HK-2 (cell line): Measurements from ENCODE around the gene COL4A2.
A peak's percentile ranks its signal among the peaks of the same experiment; 100 is the strongest.

Experiments
- DNase-seq: peaks from one replicate; pipeline ENCODE4 v3.0.0-alpha.2; 2018; ENCODE audit not compliant: unreplicated experiment

The COL4A2 gene

DNA sequence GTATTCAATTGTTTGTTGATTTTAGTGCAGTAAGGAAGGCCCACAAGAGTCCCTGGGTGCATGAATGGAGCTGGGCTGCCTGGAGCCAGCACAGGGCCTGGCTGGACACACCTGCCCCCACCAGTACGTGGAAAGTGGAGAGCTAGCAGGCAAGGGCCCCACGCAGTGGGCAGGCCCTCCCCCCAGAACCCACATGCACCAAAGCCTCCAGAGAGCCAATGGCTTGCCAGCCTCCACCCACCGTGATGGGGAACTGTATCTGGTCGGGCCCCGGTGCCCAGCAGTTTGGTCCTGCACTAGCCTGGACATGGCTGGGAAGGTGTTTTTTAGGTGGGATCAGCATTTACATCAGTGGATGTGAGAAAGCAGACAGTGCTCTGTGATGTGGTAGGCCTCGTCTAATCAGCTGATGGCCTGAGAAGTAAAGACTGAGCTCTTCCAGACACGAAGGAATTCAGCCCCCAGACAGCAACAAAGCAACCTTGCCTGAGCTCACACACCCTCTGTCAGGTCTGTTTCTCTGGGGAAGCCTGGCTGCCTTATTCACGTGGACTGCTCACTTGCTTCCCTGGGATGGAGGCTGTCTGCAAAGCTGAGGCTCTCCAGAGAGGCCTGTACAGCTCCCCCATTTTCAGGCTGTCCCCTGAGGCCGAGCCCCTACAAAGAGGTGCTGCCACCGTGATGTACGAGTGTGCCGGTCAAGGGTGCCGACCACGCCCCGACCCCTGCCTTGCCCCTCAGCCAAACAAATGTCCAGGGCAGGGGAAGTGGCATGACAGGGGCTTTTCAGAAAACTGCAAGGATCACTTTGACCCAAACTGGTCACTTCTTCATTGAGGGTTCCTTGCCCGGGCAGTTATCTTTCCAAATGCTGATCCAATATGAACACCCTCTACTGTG is 226.9 kb downstream of the COL4A2 start:
- DNase-seq = no peak

DNA sequence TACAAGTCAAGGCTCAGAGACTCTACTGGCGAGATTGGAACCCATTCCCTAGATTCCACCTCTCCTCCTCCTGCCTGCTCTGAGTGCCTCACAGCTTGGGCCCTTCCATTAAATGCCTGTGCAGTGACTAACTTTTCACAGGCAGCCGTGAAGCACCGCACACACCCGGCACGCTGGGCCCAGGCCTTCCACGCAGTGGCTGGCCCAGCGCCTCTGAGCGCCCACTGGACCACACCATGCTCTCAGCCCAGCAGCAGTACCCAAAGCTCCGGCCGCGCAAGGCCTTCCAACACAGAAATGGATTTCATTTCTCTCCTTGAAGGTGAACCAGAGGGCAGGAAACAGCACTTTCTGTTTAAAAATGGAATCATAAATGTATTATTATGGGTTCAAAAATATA is 228.4 kb downstream of the COL4A2 start:
- DNase-seq = no peak

DNA sequence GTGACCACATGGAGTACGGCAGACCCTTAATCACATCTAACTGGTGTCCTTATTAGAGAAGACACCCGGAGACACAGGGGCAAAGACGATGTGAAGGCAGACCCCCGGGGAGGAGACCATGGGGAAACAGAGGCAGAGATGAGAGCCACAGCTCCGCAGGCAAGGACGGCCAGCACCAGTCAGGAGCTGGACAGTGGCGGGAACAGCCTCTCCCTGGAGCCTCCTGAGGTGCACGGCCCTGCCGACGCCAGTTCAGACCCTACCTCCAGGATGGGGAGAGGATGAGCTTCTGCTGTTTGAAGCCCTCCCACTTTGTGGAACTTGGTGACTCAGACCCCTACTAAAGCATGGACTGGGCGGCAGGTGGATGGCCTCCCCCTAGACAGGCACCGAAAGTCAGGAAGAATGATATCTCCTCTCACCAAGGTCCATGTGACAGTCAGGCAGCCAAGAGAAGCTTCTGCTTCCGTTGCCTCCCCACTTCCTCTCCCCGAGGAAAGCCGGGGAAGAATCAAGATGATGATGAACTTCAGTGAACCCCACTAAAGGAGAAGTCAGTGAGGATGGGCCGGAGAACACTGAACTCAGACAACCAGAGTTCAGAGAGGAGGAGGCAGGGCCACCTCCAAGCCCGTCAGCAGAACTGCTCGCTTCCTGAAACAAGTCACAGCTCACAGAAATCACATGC is 229.1 kb downstream of the COL4A2 start:
- no peak for DNase-seq

DNA sequence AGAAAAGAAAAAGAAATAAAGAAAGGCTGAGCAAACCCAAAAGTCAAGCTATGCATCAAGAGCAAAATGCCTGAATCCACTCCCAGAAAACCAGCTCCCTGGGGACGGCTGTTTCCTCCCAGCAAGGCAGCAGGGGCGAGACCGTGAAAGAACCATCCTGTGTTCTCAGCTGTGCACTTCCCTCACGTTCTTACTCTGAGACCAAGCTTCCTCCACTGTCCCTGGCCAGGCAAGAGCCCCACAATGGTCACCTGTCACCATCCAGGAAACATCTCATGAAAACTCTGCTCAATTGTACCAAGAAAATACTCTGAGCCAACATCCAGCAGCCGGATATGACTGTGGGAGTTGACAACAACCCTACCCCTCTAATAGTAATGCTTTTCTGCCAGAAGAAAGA is 231.5 kb downstream of the COL4A2 start:
- DNase-seq = no peak

DNA sequence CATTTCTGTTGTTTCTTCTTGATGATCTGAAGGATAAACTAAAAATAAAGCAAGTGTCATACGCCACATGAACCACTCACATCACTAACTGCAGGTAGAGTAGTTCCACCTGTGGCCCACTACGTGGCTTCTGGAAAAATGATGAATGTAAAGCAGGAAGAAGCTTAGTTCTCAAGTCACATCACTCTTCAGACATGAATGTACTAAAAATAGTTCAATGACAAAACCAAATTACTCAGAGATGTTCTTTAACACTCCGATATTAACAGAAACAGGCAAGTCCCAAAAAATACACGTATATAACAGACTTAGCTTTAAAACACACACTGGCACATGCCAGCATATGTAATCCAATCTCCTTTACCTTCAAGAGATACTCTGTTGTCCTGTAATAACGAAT is 232.8 kb downstream of the COL4A2 start:
- DNase-seq = no peak

DNA sequence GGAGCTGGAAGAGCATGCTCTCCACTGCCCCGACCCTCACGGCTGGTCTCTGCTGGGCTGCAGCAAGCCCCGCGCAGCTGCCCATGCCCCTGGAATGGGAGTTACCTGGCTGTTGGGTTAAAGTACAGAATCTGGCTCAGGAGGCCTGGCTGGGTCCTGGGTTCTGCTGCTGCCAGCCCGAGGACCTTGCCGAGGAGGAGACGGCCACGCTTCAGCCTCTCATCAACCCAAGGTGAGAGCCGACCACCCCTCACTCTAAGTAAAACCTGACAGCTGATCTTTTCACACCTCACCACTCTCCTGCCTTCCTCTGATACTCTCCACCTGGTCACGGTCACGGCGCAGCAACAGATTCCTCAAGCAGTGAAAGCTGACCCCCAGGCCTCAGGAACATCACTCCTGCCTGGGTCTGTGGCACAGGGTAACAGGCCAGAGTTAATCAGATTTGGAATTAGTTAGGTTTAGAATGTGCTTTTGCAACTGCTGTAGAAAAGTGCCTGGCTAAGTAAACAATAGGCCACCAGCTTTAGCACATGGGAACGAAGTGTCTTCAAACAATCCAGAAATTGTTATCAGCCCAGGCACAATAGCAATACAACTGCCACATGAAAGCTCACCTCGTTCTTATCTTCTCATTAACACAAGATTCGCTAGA is 233.9 kb downstream of the COL4A2 start:
- no peak for DNase-seq

DNA sequence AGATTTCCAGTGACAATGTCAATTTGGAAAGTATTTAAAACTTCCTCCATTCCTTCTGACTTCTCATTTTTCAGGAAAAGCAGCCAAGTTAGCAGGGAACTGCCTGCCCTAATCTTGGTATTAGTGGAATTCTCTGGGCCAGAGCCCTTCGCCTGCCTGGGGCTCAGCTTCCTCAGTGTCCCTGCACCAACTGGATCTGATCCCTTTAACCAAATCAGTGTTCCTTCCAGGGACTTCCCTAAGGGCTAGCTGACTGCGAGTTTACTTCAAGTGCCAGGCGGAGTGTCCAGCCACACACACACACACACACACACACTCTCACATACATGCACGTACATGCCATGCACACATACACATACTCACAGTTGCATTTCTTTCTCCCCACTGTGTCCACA is 234.4 kb downstream of the COL4A2 start:
- no peak for DNase-seq

DNA sequence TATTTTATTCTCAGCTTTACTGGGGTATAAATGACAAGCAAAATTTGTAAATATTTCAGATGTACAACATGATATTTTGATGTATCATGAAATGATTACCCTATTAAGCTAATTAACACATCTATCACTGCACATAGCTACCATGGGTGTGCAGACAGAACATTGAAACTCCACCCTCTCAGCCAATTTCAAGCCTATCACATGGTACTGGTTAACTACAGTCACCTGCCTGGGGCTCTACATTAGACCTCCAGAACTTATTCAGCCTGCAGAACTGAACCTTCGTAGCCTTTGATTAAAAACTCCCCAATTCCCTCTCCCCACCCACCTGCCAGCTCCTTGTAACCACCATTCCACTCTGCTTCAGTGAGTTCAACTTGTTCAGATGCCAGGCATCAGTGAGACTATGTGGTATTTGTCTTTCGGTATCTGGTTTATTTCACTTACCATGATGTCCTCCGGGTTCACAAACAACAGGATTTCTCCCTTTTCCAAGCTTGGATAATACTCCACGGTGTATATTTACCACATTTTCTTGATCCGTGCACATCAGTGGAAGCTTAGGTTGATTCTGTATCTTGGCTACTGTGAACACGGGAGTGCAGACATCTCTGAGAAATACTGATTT is 235.2 kb downstream of the COL4A2 start:
- DNase-seq = no peak

DNA sequence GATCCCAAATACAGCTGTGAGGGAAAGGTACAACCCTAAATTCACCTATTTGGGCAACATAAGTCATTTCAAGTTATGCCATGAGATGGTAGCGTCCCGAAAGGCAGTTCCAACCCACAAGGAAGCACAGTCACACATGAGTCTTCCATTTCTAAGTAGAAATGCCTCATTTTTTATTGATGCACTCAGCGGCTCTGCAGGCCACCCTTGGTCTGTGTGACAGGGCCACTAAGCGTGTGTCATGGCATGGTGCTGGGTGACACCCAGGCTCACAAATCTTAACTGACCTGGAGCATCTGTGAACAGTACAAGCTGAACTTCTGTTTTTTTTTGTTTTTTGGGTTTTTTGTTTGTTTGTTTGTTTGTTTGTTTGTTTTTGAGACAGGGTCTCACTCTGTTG is 239.3 kb downstream of the COL4A2 start:
- DNase-seq = no peak

DNA sequence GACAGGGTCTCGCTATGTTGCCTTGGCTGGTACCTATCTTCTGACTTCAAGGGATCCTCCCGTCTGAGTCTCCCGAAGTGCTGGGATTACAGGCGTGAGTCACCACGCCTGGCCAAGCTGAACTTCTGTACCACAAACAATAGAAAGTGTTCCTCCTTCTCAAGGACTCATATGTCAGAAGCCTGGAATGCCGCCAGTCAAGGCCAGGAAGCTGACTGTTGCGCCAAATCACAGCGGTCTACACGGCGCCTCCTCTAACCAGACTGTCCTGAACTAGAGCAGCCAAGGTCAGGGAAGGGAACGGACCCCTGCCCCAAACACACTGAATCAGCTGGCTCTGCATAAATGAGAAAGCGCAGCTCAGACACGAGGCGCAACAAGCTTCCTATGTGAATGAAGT is 239.8 kb downstream of the COL4A2 start:
- peak; percentile 78 for DNase-seq

DNA sequence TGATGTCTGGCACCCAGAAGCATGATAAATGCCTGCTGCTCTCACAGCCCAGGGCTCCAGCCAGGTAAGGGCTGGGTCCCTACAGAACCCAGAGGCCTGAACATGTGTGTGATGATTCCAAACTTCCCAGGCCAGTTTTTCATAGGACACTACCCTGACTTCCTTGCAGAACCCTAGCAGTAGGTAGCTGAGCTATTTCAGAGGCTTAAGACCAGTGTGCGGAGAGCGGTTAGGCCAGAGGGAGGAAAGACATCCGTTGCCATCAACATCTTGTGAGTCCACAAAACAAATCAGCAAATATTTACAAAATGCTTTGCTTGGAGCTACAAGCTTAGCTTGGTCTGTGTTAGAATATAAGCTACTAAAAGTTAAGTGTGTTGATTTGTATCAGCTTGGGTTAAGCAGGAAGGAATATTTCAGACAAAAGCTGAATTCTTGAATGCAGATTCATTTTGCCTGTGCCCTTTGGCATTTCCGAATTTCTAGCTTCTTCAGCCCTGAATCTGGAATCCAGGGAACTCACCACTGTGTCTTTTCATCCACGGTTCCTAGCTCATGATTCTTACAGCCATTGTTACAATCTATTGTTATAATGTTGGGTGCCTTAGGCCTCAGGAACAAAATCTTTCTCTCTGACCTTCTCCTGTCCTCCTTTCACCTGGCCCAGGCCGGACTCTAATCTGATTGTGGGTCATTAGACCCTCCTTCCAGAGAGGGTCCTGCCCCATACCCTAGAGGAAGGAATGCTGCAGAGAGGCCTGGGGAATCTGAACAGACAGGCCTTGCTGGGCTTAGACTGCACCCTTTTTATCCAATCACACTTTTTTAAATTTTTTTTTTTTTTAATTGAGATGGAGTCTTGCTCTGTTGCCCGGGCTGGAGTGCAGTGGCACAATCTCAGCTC is 242.1 kb downstream of the COL4A2 start:
- DNase-seq = no peak

DNA sequence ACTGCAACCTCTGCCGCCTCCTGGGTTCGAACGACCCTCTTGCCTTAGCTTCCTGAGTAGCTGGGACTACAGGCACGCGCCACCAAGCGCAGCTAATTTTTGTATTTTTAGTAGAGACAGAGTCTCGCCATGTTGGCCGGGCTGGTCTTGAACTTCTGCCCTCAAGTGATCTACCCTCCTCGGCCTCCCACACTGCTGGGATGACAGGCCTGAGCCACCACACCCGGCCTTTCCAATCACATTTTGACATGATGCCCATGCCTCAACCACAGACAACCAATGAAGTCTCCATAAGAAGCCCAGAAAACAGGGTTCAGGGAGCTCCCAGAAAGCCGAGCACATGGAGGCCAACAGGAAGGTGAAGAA is 242.7 kb downstream of the COL4A2 start:
- DNase-seq = no peak

DNA sequence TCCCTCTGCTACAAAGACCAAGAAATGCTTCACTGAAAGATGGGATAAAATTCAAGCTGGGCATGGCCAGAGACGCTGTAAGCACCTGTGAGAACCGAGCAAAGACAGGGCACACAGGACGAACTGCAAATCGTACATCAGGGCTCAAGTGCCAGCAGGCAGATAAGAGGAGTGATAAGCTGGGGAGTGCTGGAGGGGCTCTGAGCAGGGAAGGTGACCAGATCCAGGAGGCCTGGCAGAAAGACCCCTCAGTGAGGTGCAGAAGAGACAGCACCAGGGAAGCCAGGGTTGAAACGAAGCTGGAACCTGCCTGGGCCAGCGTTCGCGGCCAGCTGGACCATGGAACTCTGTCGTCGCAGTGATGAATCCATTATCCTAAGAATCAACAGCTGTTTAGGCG is 244.2 kb downstream of the COL4A2 start:
- DNase-seq = no peak

DNA sequence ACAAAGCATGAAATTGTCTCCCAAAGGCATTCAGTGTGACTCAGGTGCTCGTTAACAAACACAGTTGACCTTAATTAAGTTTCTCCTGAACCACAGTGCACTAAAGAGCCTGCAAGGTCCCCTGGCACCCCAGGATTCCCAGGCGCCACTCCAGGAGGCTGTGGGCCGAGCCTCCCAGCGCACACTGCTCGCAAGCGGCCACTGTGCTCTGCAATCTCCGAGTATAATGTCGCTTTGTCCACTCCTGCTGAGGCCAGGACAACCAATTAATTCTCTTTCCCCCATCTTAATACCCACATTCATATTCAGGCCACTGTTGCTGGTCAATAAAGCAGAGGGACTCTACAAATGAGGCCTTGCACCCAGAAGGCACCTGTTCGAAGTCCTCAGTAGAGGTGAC is 245.7 kb downstream of the COL4A2 start:
- no peak for DNase-seq

DNA sequence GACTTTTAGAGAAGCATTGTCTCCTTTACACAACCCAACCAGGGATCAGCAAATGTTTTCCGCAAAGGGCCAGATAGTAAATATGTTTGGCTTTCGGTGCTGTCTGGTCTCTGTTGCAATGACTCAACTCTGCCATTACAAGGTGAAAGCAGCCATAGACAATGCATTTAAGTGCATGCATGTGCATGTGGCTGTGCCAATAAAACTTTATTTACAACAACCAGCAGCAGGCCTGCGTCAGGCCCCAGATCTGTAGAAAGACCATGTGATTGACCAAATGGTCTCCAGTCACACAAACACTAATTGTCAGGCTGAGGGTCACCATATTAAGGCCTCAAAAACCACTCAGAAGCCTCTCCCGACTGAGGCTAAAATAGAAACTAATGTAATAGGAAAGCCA is 246.3 kb downstream of the COL4A2 start:
- DNase-seq = no peak

DNA sequence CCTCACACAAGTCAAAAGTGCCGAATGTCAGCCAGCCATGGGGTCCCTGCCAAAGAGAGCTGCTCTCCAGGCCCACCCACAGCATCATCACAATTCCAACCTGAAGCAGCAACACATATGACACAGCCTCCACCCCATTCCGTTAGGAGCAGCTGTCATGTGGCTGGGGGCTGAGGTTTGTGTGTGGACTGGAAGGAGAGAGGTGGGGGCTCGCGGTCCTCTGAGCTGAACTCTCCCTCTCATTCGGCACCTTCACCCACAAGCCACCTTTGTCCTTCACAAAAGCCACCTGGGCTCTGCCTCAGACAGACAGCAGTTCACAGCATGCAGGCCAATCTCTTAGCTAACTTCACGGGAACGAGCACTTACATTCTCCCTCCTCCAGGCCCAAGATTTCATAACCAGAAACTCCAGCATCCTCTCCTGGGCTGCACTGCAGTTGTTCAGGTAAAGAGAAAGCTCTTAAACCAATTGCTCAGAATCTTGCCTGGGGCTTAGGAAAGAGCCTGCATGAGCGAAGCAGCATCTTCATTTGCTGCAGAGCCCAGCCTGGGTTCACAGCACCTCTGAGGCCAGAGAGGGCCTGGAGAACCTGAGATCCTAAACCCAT is 247.2 kb downstream of the COL4A2 start:
- DNase-seq = no peak

DNA sequence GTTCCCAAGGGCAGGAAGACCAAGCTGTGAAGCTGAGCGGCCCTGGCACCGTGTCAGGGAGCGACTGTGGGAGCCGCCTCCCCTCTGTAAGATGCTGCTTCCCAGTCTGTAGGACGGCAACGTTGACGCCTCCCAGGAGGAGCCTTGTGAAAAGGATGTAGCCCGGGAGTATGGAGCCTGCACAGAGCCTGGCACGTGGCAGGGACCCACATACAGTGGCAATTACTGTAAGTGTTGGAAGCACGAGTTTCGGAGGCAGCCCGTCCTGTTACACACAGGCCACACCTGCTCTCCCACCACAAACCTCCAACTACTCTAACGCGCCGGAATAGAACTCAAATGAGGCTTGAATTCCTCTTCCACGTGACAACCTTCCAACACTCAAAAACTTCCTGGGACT is 247.9 kb downstream of the COL4A2 start:
- DNase-seq = no peak

DNA sequence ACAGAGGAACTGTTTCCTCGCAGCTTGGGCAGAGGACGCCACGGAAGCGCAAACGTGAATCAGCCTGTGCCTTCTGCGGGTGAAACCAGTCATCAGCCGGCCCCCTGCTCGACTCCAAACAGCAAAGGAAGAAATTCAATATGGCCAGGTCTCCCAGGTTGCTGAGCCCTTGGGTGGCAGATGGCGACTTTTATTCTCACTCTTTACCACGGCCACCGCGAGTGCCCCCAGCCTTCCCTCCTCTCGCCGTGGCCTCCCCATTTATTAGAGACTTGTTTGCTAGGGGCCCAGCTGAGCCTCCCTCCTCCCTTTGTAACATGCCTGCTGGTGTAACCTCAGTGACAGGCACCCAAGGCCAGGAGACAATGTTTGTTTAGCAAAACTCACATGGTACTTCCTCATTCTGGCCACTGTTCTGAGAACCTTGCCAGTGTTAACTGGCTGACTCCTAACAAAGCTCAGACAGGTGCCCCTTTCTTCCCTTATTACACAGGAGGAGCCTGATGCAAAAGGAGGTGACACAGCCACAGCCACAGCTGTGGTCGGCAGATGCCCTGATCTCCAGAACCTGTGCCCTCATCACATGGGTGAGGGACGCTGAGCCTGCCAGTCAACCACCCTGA is 248.6 kb downstream of the COL4A2 start:
- DNase-seq = no peak

DNA sequence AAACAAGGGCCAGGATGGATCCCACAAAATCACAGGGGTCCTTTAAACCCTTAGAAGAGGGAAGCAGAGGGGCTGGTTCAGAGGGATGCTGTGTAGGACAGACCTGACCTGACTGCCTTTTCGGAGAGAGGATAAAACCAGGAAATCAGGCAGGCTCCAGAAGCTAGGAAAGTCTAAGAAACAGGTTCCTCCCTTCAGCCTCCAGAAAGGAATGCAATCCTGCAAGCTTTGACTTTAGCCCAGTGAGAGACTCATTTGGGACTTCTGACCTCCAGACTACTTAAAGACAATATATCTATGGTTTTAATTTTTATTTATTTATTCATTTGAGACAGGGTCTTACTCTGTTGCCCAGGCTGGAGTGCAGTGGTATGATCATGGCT is 249.1 kb downstream of the COL4A2 start:
- DNase-seq = no peak

DNA sequence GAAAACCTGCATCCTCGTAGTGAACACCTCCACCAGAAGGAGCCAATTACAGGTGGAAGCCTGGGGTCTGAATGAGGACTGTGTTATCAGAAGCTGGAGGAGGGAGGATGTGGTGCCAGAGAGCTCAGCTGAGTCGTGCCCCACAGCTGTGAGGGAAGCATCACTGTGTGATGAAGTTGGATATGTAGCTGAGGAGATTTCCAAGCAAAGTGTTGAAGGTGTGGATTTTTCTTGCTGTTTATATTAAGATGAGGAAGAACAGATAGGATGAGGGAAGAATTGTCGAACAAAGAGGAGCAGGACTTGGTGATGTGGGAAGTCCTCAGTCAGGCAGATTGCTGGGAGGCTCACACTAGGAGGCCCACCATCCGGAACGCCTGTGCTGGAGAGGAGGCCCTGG is 250.0 kb downstream of the COL4A2 start:
- no peak for DNase-seq
